Inflammatory macrophage treated with lipopolysaccharide for 1 hour (primary cell): ENCODE results near the gene PCBP3.
A peak's percentile ranks its signal among the peaks of the same experiment; 100 is the strongest.
"Not testable (repeated sequence)": the region's sequence is repeated elsewhere in the genome, so short reads cannot be mapped to it uniquely, and the experiment has no call there.

Experiments used
- DNase-seq, 2 donors: peaks; one replicate each; pipeline ENCODE4 v3.0.0-alpha.2; 2020 to 2022

PCBP3 gene

DNA sequence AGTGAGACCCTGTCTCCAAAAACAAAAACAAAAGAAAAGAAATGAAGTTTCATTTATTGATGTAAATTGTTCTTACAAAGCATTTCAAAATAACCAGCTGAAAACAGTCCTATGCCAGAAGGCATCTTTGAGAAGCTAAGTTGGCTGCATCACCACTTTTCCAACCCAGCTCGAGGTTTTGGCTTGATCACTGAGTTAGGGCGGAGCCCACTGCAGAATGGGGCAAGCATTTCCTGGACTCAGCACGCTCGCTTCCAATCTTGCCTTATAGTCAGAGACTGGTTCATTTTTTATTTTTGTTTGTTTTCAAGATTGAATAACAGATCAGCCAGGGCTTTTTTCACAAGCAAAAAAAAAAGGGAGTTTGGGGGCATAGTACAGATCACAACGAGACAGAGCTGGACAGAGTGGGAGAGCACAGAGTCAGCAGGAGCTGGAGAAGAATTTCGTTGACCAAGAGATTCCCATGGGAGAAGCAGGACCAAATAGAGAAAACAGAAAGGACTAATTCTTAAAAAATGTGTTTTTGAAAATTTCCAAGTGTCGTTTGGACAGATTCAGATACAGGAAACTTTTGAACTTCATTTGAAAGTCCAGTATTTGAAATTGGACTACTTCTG is 314.6 kb downstream of the PCBP3 start:
- DNase-seq, result no peak

DNA sequence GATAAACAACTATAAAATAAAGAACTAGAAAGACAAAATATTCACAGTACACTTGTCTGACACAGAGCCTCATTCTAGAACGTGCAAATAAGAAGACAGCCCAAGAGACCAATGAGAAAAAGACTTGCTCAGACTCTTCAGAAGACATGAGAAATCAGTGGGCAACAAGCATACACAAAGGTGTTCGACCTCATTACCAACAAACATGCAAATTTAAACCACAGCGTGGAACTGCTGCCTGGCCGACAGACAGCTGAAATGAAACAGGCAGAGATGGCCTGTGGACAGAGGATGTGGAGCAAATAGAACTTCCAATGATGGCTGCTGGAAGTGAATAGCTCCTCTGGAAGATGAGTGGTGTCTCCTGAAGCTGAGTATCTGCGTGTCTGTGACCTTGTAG is 315.7 kb downstream of the PCBP3 start:
- DNase-seq, result no peak

DNA sequence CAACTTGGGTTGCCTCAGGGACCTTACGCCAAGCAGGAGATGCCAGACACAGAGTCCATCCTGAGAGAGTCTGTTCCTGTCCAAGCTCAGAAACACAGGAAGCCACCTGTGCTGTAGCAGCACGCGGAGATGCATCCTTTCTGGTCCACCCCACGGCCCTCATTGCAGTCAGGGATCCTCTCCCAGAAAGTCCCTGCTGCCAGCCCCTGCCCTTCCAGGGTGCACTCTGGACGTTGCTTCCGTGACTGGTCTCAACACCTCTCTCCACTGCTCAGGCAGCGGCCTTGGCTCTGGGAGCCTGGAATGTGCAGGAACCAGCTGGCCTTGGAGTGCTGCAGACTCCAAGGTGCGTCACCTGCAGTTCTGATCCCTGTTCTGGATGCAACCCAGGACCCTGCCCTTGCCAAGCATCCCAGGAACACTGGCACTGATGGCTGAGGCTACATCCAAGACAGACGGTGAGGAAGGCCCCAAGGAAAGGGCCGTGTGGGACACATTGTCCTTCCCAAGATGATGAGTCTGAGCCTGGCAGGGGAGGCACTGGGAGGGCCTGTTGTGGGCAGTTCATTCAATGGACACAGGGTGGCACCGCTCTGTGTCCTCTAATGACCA is 316.4 kb downstream of the PCBP3 start:
- no peak for DNase-seq

DNA sequence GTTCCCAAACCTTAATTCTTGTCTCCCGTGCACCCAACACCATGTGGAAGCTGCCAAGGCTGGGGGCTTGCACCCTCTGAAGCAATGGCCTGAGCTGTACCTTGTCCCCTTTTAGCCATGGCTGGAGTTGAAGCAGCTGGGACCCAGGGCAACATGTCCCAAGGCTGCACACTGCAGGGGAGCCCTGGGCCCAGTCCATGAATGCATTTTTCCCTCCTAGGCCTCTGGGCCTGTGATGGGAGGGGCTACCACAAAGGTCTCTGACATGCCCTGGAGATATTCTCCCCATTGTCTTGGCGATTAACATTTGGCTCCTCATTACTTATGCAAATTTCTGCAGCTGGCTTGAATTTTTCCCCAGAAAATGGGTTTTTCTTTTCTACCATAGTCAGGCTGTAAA is 317.9 kb downstream of the PCBP3 start:
- not testable (repeated sequence) for DNase-seq

DNA sequence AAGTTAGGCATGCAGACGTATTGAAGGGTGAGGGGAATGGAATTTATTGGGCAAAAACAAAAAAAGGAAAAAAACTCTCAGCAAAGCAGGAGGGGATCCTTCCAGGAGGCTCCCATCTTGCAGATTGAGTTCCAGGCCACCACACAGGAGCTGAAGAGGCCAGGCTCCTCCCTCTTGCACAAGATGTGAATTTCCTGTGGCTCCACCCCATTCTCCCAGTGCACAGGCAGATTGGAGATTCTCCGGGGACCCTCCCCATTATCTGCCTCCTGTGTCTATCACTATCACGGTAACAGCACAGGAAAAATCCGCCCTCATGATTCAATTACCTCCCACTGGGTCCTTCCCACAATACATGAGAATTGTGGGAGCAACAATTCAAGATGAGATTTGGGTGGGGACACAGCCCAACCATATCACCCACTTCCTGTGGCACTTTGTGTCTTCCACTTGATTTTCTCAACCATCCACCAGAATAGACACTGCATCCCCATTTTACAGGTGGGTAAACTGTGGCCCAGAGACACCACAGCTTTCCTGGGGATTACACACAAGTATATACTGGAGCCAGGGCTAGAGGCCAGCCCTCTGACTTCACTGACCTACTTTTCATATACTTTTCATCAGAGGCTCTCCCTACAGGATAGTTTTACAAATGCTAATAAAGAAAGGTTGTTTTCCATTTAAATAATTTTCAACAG is 319.2 kb downstream of the PCBP3 start:
- DNase-seq, result no peak

DNA sequence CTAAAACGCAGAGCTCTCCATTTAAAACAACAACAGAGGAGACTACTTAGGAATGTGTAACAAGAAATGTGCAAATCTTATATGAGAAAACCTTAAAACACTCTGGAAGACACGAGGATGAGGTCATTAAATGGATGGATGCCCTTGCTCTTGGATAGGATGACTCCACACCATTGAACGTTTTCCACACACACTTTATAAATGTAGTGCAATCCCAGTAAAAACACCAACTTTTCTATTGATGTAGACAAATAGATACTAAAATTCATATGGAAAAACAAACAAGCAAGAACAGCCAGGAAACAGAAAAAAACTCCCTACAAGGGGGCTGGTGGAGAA is 319.7 kb downstream of the PCBP3 start:
- DNase-seq, result no peak

DNA sequence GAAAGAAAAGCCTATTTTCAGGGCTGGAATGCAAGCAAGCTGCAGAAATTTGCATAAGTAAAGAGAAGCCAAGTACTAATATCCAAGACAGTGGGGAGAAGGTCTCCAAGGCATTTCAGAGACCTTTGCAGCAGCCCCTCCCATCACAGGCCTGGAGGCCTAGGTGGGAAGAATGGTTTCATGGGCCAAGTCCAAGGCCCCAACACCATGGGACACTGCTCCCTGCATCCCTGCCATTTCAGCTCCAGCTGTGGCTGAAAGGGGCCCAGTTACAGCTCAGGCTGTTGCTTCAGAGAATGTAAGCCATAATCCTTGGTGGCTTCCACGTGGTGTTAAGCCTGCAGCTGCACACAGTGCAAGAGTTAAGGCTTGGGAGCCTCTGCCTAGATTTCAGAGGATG is 321.1 kb downstream of the PCBP3 start:
- DNase-seq, result no peak

DNA sequence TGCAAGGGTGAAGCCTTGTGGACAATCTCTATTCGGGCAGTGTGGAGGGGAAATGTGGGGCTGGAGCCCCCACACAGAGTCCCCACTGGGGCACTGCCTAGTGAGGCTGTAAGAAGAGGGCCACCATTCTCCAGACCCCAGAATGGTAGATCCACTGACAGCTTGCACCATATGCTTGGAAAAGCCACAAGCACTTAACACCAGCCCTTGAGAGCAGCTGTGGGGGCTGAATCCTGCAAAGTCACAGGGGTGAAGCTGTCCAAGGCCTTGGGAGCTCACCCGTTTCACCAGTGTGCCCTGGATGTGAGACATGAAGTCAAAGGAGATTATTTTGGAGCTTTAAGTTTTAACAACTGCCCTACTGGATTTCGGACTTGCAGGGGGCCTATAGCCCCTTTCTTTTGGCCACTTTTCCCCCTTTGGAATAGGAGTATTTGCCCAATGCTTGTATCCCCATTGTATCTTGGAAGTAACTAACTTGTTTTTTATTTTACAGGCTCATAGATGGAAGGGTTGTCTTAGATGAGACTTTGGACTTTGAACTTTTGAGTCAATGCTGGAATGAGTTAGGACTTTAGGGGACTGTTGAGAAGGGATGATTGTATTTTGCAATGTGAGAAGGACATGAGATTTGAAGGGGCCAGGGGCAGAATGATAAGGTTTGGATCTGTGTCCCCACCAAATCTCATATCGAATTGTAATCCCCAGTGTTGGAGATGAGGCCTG is 321.7 kb downstream of the PCBP3 start:
- no peak for DNase-seq

DNA sequence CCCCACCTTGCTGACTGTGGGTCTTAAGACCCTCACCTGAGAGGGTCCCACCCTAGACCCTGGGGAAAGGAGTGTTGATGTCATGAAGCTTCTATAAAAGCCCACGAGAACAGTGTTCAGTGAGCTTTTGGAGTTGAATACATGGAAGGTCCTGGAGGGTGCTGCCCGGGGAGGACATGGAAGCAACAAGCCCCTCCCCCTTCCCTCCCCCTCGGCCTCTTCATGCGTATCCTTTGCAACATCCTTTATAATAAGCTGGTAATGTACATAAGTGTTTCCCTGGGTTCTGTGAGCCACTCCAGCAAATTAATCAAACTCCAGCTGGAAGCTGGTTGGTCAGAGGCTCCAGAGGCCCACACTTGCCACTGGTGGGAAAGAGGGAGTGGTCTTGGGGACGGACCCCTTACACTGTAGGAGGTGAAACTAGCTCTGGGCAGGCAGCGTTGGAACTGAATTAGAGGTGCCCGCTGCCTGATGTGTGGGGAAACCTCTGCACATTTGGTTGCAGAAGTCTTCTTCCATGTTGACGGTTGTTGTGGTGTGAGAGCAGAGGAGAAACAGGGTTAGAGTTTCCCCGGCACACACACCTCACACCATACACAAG is 323.4 kb downstream of the PCBP3 start:
- DNase-seq, result no peak

DNA sequence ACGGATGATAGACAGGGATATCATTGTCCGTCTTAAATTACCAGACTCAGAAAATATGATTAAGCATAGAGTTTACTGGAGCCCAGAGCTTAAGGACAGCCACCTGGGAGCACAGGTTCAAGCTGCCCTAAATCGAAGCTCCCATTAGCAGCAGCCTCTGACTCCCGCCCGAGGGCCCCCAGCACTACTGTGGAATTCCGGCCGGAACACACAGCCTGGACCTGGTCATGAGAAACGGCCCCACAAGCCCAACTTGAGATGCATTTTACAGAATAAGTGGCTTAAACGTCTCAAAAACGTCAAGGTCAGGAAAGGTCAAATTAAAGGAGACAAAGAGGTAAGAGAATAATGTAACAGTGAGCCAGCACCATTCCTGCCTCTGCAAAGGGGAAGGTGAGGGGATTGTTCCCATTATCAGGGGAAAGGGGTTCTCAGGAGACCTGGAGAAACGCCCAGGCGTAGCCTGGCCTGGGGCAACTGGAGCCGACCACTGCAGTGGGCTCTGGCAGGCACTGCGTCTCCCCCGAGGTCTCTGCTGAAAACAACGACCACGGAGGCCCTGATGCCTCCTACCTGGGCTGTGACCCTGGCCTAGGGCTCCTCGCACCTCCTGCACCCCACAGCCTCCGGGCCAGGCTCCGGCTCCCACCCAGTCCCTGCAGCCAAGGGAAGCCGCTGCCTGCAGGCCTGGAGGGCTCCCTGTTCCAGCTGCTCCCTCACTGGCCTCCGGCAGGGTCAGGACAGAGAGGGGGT is 326.6 kb downstream of the PCBP3 start:
- DNase-seq, result no peak

DNA sequence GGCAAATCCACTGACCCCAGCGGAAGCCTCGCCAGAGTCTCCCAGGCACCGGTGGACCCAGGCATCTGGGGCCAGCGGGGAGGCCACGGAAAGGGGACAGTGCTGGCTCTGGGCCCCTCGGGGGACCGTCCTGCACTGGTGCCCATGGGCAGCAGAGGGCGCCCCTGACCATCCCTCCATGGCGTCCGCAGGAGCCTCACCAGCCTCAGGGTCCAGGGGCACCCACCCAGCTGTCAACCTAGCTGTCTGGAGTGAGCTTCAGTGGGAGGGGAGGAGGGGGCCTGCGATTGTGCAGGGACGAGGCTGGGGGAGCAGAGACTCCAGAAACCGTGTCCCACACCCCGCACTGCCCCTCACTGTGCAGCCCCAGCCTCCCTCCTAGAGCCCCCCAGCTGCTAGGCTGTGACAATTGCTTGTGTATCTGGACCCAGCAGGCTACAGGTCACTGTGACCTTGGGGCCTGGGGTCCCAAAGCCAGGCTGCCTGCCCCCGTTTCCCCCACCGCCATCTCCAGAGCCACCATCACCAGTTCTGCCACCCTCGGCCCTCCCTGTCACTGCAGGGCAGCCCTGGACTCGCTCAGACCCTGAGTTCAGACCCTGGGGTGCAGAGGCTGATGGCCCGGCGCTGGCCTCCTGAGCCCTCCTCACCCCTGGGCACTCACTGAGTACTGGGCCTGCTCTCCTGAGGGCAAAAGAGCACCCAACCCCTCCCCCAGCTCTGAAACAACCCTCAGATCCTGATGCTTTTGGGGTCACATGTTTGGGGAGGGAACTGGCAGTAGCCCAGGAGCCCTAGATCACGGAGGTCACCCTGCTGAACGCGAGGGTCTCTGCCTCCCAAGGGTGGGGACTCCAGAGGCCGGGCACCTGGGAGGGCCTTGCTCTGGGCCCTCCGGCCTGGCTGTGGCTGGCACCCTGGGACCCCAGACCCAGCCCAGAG is 327.4 kb downstream of the PCBP3 start:
- peak in 1 of 2 donors; percentile 35 for DNase-seq

DNA sequence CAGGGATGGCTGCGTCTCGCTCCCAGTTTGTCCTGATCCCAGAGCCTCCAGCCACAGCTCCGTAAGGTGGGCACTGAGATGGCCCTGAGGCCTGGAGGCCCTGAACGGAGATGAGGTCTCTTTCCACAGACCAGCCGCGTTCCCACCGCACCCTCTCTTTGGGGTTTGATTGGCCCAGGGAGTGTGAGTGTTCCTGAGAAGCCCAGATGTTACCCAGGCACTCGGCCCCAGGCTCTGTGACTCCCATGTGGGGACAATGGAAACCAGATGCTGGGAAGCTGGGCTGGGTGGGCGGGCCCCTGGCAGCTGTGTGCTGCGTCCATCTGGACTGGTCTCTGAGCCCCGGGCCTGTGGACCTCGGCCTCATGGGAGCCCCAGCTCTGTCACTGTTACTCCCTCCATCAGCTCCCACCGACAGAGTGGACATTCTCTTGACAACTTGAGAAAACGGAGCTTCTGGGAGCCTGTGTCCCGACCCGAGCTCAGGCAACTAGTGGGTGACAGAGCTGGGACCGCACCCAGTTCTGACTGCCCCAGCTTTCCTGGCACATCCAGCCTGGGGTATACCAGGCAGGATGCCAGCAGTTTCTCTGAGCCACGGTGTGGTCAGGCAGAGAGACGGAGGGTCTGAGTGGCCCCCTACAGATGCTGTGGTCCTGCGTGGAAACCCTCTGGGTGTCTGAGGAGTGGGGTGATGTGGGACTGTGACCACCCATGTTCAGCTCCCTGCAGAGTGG is 328.3 kb downstream of the PCBP3 start:
- DNase-seq, result no peak

DNA sequence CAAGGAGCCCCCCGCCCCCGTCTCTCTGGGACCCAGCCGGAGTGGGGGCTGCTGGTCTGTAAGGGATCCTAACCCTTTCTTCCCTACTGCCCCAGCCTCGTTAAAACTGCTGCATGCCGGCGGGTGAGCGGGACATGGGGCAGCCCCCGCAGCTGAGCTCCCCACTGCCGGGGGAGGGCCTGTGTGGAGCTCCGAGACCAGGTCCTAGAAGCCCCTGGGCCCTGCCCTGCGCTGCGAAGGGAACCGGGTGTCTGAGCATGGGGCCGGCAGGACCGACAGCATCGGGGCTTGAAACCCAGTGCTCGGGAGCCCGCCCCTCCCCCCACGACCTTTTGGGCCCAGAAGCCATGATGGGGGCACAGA is 328.8 kb downstream of the PCBP3 start:
- no peak for DNase-seq

DNA sequence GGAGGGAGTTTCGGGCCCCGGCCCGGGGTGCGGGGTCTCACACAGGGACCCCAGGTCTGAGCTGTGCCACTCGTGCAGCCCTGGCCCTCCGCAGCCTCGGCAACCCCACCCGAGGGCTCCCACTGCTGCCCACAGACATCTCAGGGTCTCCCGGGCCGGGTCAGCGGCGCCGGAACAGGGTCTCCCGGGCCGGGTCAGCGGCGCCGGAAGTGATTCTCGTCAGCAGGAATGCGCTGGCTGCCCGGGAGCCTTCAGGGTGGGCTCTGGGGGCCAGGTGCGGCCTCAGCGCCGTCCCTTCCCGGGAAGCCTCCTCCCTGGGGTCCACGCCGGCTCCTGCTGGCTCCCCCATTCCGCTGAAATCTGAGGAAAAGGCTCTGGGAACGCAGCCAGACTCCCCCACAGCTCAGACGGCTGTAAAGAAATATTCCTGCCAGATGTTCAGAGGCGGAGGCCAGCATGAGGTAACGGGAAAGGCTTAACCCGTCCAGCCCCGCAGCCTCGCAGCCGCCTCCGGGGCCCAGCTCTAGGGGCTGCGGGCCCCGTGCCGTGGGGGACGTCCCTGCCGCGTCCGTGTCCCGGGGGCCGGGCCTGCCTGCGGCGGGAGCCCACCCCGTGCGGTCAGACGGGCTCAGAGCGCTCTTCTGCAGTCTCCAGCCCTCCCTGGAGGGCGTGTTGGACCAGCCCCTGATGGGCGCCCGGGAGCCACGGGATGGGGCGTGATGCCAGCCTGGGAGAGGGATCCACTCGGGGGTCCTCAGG is 329.4 kb downstream of the PCBP3 start:
- no peak for DNase-seq

DNA sequence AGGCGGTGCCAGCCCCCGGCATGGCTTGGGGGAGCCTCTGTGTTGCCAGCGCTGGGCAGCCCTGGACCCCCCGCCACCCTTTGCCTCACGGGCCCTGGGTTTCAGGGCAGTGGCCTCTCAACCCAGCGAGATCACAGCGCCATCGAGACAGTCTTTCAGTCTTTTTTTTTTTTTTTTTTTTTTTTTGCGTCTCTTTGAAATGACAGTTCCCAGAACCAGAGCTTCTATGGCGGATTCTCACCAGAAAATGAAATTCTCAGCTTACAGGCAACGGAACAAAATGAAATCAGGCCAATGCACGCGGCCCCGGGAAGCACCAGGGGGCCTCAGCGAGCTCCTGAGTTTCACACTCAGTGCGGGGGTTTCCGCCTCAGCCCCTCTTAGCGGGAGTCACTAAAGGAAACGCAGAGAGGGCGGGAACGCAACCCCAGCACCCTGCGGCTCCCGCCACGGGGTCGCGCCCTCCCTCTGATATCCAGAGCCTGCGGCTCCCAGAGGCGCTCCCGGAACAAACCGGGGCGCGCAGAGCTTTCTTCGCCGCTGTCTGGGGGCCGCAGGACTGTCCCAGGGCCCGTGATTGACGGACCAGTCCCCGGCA is 330.0 kb downstream of the PCBP3 start:
- peak; percentile 35 to 48 for DNase-seq

DNA sequence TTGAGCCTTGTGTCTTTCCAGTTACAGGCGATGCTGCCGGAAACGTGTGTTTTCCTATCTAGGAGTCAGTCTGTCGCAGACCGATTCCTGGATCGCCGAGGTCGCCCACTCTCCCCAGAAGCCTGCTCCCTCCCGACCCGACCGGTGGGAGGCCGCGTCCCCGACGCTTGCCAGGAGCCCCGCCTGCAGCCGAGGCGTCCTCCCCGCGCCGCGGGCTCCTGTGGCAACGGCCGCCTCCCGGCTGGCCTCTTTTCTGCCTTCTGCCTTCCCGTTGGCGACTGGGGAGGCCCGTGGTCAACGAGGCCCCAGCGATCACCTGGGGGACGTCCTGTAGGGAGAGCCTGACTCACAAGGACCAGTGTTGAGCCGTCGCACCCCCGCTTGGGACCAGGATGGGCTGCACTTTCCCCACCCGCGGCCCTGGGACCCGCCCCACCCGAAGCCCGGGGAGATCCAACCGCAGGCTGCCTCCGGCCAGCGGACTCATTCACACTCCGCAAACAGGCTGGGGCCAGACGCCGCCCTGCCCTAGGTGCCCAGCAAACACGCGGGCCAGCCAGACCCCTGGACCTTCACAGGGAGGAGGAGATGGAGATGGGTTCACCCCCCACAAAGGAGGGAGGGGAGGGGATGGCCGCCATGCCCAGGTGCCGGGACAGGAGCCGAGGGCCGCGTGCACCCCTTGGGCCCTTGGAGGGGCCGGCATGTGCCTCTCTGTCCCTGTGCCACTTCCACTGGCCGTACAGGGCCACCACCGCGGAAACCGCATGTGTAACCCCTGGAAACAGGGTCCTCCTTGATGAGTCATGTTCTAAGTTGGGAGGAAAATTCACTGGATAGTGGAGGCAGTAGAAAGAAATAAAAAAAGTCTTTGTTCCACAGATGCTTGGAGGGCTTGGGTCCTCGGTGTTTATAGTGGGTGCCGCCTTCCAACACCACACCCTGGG is 330.8 kb downstream of the PCBP3 start:
- peak in 1 of 2 donors; percentile 8 for DNase-seq

DNA sequence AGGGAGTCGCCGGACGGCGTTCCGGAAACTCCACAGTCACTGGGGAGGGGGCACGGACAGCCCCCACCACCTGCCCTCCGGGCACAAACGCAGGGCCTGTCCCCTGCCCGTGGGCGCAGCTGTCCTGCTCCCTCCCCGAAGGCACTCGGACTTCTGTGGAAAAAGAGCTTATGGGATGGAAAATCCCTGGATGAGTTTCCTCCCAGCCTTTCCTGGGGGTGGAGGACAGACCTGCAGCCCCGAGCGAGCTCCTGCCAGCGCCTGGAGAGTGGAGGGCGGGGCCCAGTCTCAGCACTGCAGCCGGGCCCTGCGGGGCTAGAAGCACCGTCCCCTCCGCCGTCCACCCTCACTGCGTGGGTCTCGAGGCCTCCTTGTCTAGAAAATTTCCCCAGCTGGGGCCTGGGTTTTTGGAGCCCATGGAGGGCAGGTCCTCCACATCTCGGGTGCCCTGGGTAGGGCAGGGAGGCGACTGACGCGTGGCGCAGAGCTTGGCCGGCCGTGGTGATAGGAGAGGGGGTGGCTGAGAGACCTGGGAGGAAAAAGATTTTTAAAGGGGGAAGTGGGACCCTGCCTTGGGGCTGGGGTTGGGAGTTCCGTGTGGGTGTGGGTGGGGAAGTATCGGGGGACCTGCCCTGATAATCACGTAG is 331.6 kb downstream of the PCBP3 start:
- DNase-seq, result peak in 1 of 2 donors; percentile 22
